Upper lobe of left lung (tissue), 6 donors: Measurements from ENCODE around the gene AMFR. TPM values are rescaled to one million over a fixed set of nuclear protein-coding genes. Genes with fewer than 3 reads are reported as not detected.

Experiments used
- ATAC-seq, 2 donors: fragments of 200-7000 bp; cut with Tn5 transposase; one replicate each; pipeline ENCODE4 v1.9.1; 2022; ENCODE audit warnings: mild to moderate bottlenecking in 2 of 2, moderate library complexity in 2 of 2; ENCODE audit not compliant: low FRiP score in 2 of 2
- DNase-seq, 2 donors: peaks; one replicate each; pipeline ENCODE4 v3.0.0-alpha.2; 2019 to 2020
- H3K27ac ChIP-seq, 4 donors: fragments of 200-600 bp; sonication (generic); one replicate each; pipeline ENCODE4 v1.5.1; 2016 to 2019
- H3K27me3 ChIP-seq, 4 donors: fragments of 200-600 bp; sonication (generic); one replicate each; pipeline ENCODE4 v1.5.1; 2017 to 2019
- H3K36me3 ChIP-seq, 4 donors: fragments of 200-600 bp; sonication (generic); one replicate each; pipeline ENCODE4 v1.5.1; 2016 to 2019
- H3K4me1 ChIP-seq, 4 donors: fragments of 200-600 bp; sonication (generic); one replicate each; pipeline ENCODE4 v1.5.1; 2018 to 2019
- H3K4me3 ChIP-seq, 4 donors: fragments of 200-600 bp; sonication (generic); one replicate each; pipeline ENCODE4 v1.5.1; 2017 to 2019; ENCODE audit warnings: mild to moderate bottlenecking in 2 of 4, moderate library complexity in 1 of 4
- H3K9me3 ChIP-seq, 4 donors: fragments of 200-600 bp; sonication (generic); one replicate each; pipeline ENCODE4 v1.5.1; 2018 to 2019
- CTCF ChIP-seq, 6 experiments: fragments of 450-650 bp in 4 of 6; fragments of 200-600 bp in 2 of 6; sonication (generic) in 2 of 6; IDR thresholded peaks; one replicate each; pipeline ENCODE4 v1.5.1; 2016 to 2019; ENCODE audit warnings: antibody characterized with exemption in 6 of 6
- EP300 ChIP-seq, 4 donors: sonication (generic); formaldehyde crosslinking; IDR thresholded peaks; one replicate each; pipeline ENCODE4 v1.5.1; 2017; ENCODE audit warnings: antibody characterized with exemption in 4 of 4, control low read depth in 2 of 4
- POLR2A ChIP-seq, 4 donors: fragments of 450-650 bp; IDR thresholded peaks; one replicate each; pipeline ENCODE4 v1.5.1; 2016 to 2017; ENCODE audit warnings: antibody characterized with exemption in 4 of 4, mild to moderate bottlenecking in 2 of 4
- POLR2AphosphoS5 ChIP-seq, 2 donors: sonication (generic); formaldehyde crosslinking; IDR thresholded peaks; one replicate each; pipeline ENCODE4 v1.5.1; 2017; ENCODE audit warnings: antibody characterized with exemption in 2 of 2
- WGBS, 2 donors: methylation state at CpG; one replicate each; pipeline ENCODE4 v1.1.5; 2017 to 2018; 5-methylcytosine and 5-hydroxymethylcytosine counted together
- total RNA-seq, 6 donors: library from RNA; depleted of rRNA in 4 of 6; stranded (reverse); fragments of >200 nt in 4 of 6; gene quantifications; one replicate each; pipeline versions ENCODE4 v1.1.0 to v1.2.1, GENCODE V29; 2016 to 2021
- donor health status: DM: no; HTN: no; CAD: no; lungs with moderate emphysema.
- donor health status: DM: no; HTN: yes; CAD: no; lungs with severe emphysema.

AMFR gene
- total RNA-seq, 6 donors from 2014 or later, result 67.1 to 344 (median 98.0) TPM

- peak overlapping the region; percentile 25 to 53 (median 38) for H3K4me3 ChIP-seq
- H3K4me1 ChIP-seq, result peaks cover 5 to 13% (median 7%) of the 10 kb centered on the region in 4 donors
- peaks cover 0 to 10% (median 6%) of the 10 kb centered on the region in 4 donors for H3K36me3 ChIP-seq
- TF ChIP-seq EP300 (IDR thresholded peaks at IDR 0.05) (no peak), CTCF (IDR thresholded peaks at IDR 0.05) (peak; percentile 62 to 84 (median 75))
- 3 to 4% methylated on average over 32 to 33 of the region's 33 CpGs for WGBS, 2 donors
- peak overlapping the region in 2 of 4 donors; percentile 14 to 62 for H3K27ac ChIP-seq
- H3K27me3 ChIP-seq, result no peaks in the 10 kb centered on the region
- DNase-seq, result peak; percentile 87 to 91
- H3K9me3 ChIP-seq, result no peaks in the 10 kb centered on the region
- ATAC-seq, result peak; percentile 93 to 96
Observed at GRCh38 chr16:56356276-56357240, 68.8 kb downstream of the AMFR start.

GRCh38 chr16:56355786-56356275 lies 69.5 kb downstream of the AMFR start:
- H3K9me3 ChIP-seq, result no peaks in the 10 kb centered on the region
- ATAC-seq, result no peak
- TF ChIP-seq CTCF (IDR thresholded peaks at IDR 0.05) (no peak), EP300 (IDR thresholded peaks at IDR 0.05) (no peak), POLR2AphosphoS5 (IDR thresholded peaks at IDR 0.05) (no peak), POLR2A (IDR thresholded peaks at IDR 0.05) (no peak)
- H3K36me3 ChIP-seq, result peaks cover 0 to 7% (median 4%) of the 10 kb centered on the region in 4 donors
- peak in 1 of 2 donors; percentile 61 for DNase-seq
- H3K4me3 ChIP-seq, result peak overlapping the region in 2 of 4 donors; percentile 48 to 53
- WGBS, 2 donors, result 74 to 76% methylated on average over 13 of the region's 14 CpGs
- H3K4me1 ChIP-seq, result peaks cover 5 to 13% (median 7%) of the 10 kb centered on the region in 4 donors
- H3K27me3 ChIP-seq, result no peaks in the 10 kb centered on the region
- H3K27ac ChIP-seq, result no peak overlapping the region

- Histone ChIP-seq H3K27ac (no peak overlapping the region), H3K4me1 (peaks cover 5 to 13% (median 7%) of the 10 kb centered on the region in 4 donors), H3K27me3 (no peaks in the 10 kb centered on the region), H3K36me3 (peaks cover 0 to 2% (median 0%) of the 10 kb centered on the region in 4 donors), H3K9me3 (no peaks in the 10 kb centered on the region), H3K4me3 (no peak overlapping the region)
- TF ChIP-seq POLR2AphosphoS5 (IDR thresholded peaks at IDR 0.05) (no peak), POLR2A (IDR thresholded peaks at IDR 0.05) (no peak), EP300 (IDR thresholded peaks at IDR 0.05) (no peak), CTCF (IDR thresholded peaks at IDR 0.05) (no peak)
- no peak for DNase-seq
- ATAC-seq, result no peak
- 96 to 97% methylated on average over 9 of the region's 9 CpGs for WGBS, 2 donors
Observed at GRCh38 chr16:56355221-56355620, 70.1 kb downstream of the AMFR start.

- H3K4me3 ChIP-seq, result no peak overlapping the region
- H3K9me3 ChIP-seq, result no peaks in the 10 kb centered on the region
- H3K36me3 ChIP-seq, result no peaks in the 10 kb centered on the region
- DNase-seq, result no peak
- H3K27ac ChIP-seq, result no peak overlapping the region
- no peak for TF ChIP-seq POLR2A (IDR thresholded peaks at IDR 0.05)
- no peak for TF ChIP-seq EP300 (IDR thresholded peaks at IDR 0.05)
- no peak for TF ChIP-seq POLR2AphosphoS5 (IDR thresholded peaks at IDR 0.05)
- no peak for TF ChIP-seq CTCF (IDR thresholded peaks at IDR 0.05)
- no peak for ATAC-seq
- WGBS, 2 donors, result 88 to 92% methylated on average over 17 of the region's 17 CpGs
- peaks cover 5 to 13% (median 7%) of the 10 kb centered on the region in 4 donors for H3K4me1 ChIP-seq
- no peaks in the 10 kb centered on the region for H3K27me3 ChIP-seq
Observed at GRCh38 chr16:56354746-56355145, 70.6 kb downstream of the AMFR start.
